ENCODE measurements around the gene GIPC3. TPM values are rescaled to one million over a fixed set of nuclear protein-coding genes. Genes with fewer than 3 reads are reported as not detected.

Gene GIPC3
- total and polyA plus RNA-seq, 9 donors, result 0.11 to 3.3 (median 0.35) TPM

GRCh38 chr19:3631053-3631861, 46.0 kb downstream of the GIPC3 start:
- no peak overlapping the region for H3K4me3 ChIP-seq
- peaks cover 19% of the 10 kb centered on the region for H3K4me1 ChIP-seq (ENCODE audit: insufficient read depth)
- TF ChIP-seq CTCF (IDR thresholded peaks at IDR 0.05) (no peak), EP300 (IDR thresholded peaks at IDR 0.05) (no peak), POLR2A (IDR thresholded peaks at IDR 0.05) (no peak)
- H3K27ac ChIP-seq, result peak overlapping the region; percentile 25 to 96
- no peak for DNase-seq
- no peaks in the 10 kb centered on the region for H3K9me3 ChIP-seq
- H3K36me3 ChIP-seq, result no peaks in the 10 kb centered on the region
- intact Hi-C loops (cut with DNase I), result no loop called here
- H3K27me3 ChIP-seq, result no peaks in the 10 kb centered on the region
- 83 to 87% (median 86%) methylated on average over 31 to 43 of the region's 43 CpGs for WGBS, 3 donors

- Histone ChIP-seq H3K27me3 (no peaks in the 10 kb centered on the region), H3K36me3 (no peaks in the 10 kb centered on the region), H3K9me3 (no peaks in the 10 kb centered on the region), H3K4me3 (no peak overlapping the region), H3K4me1 (ENCODE audit: insufficient read depth) (peaks cover 19% of the 10 kb centered on the region), H3K27ac (peak overlapping the region; percentile 85 to 96)
- intact Hi-C loops (cut with DNase I), result no loop called here
- 75 to 84% (median 80%) methylated on average over 16 of the region's 16 CpGs for WGBS, 3 donors
- TF ChIP-seq POLR2A (IDR thresholded peaks at IDR 0.05) (no peak), EP300 (IDR thresholded peaks at IDR 0.05) (no peak), CTCF (IDR thresholded peaks at IDR 0.05) (no peak)
- DNase-seq, result peak in 1 of 5 donors; percentile 57
Measured at GRCh38 chr19:3632098-3632497, 46.8 kb downstream of the GIPC3 start.

GRCh38 chr19:3632739-3633558, 47.7 kb downstream of the GIPC3 start:
- peaks cover 19% of the 10 kb centered on the region for H3K4me1 ChIP-seq (ENCODE audit: insufficient read depth)
- H3K4me3 ChIP-seq, result no peak overlapping the region
- no peaks in the 10 kb centered on the region for H3K9me3 ChIP-seq
- H3K36me3 ChIP-seq, result no peaks in the 10 kb centered on the region
- peak overlapping the region; percentile 85 to 96 for H3K27ac ChIP-seq
- no peaks in the 10 kb centered on the region for H3K27me3 ChIP-seq
- WGBS, 3 donors, result 48 to 69% (median 53%) methylated on average over 47 to 50 of the region's 50 CpGs
- TF ChIP-seq EP300 (IDR thresholded peaks at IDR 0.05) (no peak), POLR2A (IDR thresholded peaks at IDR 0.05) (peak; percentile 35), CTCF (IDR thresholded peaks at IDR 0.05) (peak in 1 of 3 donors; percentile 15)
- DNase-seq, result peak; percentile 84 to 90 (median 88)
- intact Hi-C loops (cut with DNase I), result no loop called here

- TF ChIP-seq EP300 (IDR thresholded peaks at IDR 0.05) (no peak), POLR2A (IDR thresholded peaks at IDR 0.05) (no peak), CTCF (IDR thresholded peaks at IDR 0.05) (no peak)
- intact Hi-C loops (cut with DNase I), result no loop called here
- WGBS, 3 donors, result 75 to 90% (median 78%) methylated on average over 19 to 22 of the region's 22 CpGs
- H3K9me3 ChIP-seq, result no peaks in the 10 kb centered on the region
- no peaks in the 10 kb centered on the region for H3K36me3 ChIP-seq
- H3K27me3 ChIP-seq, result no peaks in the 10 kb centered on the region
- H3K4me1 ChIP-seq (ENCODE audit: insufficient read depth), result peaks cover 19% of the 10 kb centered on the region
- no peak overlapping the region for H3K4me3 ChIP-seq
- DNase-seq, result peak in 4 of 5 donors; percentile 45 to 66 (median 58)
- H3K27ac ChIP-seq, result peak overlapping the region; percentile 85 to 96
Measured at GRCh38 chr19:3633559-3633988, 48.3 kb downstream of the GIPC3 start.

Data from ovary (tissue), 9 donors.